HG03439 (cell line): ENCODE data around the gene DLGAP1.

ENCODE experiments used
- ATAC-seq: cut with Tn5 transposase; IDR thresholded peaks from one replicate; pipeline ENCODE4 v1.9.1; 2021; ENCODE audit warnings: mild to moderate bottlenecking, moderate library complexity; ENCODE audit not compliant: unreplicated experiment

The DLGAP1 gene

GRCh38 chr18:4007846-4008245 lies 447.3 kb downstream of the DLGAP1 start:
- ATAC-seq = no peak

DNA sequence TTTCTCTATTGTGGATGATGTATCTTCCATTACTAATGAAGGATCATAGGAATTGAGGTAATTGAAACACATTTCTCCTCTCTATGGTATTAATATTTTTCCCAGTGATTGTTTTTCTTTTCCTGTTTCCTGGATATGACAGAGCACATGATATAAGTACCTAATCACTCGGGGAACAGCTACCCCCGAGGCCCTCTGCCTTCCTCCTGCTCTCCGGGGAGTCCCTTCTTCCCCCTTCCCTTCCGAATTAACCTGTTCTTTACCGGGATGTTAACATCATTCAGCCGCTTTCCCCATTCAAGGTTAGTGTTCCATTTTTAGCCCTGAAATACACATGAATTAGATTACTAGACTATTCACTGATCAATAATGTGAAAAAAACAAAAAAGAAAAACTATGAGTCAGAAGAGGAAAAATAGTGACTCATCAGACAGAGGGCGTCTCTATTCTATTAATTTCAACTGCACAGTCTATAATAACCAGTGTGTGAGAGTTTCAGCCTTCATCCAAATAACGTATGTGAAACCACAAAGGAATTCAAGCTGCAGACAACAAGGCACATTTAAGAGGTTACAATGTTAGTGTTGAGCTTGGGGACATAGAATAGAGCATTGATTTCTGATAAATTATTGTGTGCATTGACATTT lies 450.8 kb downstream of the DLGAP1 start:
- ATAC-seq = no peak

DNA sequence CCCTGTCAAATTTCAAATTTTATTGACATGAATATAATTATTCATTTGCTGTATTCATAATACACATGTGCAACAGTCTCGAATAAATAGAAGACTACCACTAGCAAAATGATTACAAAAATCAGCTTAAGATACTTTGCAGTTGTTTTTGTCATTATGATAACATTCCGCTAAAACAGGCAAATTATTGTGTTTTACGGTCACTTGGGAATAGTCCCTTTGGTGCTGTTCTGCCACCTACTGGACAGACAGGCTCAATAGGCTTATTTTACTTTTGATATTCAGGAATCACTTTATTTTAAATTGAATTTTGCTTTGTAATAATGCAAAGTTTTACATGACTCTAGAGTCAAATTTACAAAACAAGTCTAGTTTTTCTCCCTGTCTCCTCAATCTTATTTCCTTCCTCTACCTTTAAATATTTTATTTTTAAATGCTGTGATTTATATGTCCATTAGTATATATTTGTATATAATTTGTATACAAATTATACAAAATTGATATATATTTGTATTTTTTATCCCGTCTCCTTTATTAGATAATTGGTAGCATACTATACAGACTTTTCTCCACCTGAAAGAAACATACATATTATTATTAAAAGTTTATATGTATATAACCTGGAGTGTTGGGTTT lies 456.3 kb downstream of the DLGAP1 start:
- no peak for ATAC-seq

DNA sequence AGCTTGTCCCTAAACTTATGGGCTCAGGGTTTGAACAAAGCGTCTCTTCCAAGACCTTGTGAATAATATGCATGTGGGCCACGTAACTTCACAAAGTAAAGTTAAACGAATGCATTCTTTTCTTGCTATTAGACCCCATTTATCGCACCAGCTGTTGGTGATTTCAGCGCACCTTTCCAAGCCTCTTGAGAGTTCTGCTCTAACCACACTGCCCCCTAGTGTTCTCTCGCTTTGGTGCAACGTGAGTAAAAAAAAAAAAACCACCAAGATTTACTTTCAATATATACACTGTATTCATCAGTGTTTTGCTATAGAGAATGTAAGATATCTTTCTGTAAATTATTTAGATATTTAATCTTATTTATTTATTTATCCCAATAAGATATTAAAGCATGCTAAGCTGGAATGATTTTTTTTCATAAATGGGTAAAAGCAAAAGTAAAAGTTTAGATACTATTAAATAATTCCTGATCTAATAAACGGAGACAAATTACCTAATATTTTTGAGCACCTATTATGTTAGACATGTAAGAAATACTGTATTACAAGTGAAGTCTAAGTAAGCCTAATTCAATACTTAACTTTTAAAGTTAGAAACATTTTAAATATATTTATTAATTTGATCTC lies 459.5 kb downstream of the DLGAP1 start:
- peak; percentile 70 for ATAC-seq

GRCh38 chr18:3993941-3994687 lies 461.0 kb downstream of the DLGAP1 start:
- ATAC-seq = no peak

DNA sequence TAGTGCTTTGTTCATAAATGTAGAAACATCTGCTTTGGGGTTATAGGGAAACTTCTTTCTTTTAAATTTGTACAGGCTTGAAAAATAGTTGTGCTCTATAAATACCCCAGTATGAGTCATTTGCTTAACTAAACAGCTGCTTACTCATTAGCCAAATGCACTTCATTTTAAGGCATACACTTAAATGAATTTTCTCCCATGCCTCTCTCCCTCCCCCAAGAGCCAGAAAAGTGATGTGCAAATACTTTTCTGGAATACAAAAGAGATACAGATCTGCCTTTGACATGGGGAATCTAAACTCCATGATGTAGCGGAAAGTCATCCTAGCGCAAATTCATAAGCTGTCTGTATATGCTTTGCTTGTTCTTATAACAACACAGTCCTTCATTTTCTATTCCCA lies 469.4 kb downstream of the DLGAP1 start:
- ATAC-seq = no peak

- ATAC-seq = no peak
These were observed 470.1 kb downstream of the DLGAP1 start for GRCh38 chr18:3985020-3985419.

DNA sequence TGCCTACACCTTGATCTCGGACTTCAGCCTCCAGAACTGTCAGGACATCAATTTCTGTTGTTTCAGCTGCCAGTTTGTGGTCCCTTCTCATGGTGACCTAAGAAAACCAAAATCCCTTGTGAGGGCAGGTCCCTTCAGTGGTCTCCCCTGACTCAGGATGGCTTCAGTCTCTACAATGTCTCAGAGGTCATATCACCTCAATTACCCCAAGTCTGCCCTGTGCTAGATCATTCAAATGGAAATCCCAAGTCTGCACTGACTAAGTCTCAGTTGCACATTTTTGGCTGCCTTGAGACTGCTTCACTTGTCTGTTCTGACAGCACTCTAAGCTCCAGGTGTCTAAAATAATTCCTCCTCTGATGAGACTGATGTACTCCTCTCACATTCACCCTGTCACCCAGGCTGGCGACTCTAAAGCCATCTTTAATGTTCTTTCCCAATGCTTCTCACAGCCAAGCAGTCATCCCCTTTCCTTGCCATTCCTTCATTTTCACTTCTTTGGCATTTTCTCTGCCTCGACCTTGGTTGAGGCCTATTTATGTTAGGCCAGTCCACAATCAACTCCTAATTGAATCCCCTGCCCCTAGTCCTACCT lies 470.8 kb downstream of the DLGAP1 start:
- ATAC-seq = no peak

GRCh38 chr18:3983351-3983969 lies 471.6 kb downstream of the DLGAP1 start:
- no peak for ATAC-seq

GRCh38 chr18:3982541-3982940 lies 472.6 kb downstream of the DLGAP1 start:
- ATAC-seq = no peak

DNA sequence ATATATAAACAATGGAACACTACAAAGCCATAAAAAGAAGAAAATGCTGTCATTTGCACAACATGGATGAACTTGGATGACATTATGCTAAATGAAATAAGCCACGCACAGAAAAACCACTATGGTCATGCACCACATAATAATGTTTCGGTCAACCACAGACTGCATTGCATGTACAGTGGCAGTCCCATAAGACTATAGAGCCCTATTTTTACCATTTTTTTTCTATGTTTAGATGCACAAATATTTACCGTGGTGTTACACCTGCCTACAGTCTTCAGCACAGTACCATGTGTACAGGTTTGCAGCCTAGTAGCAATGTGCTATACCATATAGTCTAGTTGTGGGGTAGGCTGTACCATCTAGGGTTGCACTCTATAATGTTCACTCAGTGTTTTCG lies 476.1 kb downstream of the DLGAP1 start:
- no peak for ATAC-seq

DNA sequence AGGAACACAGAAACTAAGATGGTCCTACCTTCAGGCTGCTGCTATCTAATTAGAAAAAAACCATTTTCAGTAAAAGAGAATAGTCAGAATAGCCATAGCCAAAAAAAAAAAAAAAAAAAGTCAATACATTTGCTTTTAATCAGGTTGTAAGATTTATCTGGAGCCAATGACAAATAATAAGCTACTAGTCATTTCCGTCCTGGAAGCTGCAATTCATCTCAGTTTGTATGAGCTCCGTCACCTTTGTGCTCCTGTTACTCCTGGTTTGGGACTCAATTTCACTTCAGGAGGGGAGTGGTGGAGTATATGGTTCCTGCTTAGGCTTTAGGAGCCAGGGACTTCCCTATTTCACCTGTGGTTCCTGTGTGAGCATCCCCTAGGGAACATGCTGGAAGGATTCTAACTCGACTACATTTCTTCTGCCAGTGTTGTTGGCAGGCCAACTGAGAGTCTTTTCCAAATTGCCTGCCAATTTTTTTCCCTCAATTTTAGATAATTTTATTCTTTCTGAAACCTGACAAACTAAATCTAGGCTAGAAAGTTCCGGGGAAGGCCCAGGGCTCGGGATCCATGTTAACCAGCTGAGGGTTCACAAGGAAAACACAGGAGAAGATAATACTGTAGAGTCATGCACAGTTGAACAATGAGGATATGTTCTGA lies 481.8 kb downstream of the DLGAP1 start:
- no peak for ATAC-seq

- ATAC-seq = no peak
These were observed 482.7 kb downstream of the DLGAP1 start for GRCh38 chr18:3972291-3972930.

DNA sequence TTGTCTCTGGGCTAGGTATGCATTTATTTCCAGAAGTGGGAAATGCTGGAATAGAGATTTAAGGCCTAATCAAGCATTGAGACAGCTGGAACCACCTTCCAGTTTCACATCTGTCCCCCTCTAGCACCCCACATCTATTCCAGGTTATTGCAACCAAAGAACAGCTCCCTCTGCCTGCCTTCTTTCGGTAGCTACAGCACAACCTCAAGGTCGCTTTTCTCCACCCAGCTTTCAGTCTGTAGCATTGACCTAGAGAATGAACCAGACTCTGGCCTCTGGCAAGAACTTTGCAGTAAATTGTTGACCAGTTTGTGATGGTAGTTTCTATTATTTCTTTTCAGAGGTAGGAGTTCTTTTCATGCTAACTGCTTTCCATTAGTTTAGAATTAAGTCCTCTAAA lies 484.2 kb downstream of the DLGAP1 start:
- no peak for ATAC-seq

DNA sequence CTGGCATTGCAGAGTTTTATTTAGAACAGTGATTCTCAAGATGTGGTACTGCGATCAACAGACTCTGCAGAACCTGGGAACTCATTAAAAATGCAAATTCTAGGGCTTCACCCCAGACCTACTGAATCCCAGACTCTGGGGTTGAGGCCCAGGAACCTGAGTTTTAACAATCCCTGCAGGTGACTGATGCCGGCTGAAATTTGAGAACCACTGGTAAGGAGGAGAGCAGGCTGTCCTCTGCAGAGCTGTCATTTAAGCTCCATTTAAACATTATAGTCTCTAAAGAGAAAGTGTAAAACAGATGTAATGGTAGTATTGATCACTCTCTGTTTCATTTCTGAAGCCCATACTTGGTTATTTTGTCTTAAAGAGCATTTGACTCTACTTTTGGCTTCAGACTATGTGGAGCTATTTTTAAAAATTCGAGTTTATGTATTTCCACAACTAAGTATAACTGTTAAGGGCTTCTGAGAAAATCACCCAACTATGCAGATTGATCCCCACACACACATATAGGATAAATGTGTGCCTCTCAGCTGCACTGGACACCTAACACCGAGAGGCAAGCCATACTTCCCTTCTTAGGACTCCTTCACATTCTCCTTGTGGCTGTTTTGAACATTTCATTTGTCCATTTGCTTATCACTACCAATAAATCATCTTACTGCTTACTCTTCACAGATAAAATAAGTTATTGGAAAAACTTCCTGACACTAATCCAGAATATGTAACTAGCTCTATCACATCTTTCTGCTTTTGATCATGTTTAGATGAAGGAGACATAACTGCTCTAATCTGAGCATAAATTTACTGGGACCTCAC lies 487.5 kb downstream of the DLGAP1 start:
- no peak for ATAC-seq

DNA sequence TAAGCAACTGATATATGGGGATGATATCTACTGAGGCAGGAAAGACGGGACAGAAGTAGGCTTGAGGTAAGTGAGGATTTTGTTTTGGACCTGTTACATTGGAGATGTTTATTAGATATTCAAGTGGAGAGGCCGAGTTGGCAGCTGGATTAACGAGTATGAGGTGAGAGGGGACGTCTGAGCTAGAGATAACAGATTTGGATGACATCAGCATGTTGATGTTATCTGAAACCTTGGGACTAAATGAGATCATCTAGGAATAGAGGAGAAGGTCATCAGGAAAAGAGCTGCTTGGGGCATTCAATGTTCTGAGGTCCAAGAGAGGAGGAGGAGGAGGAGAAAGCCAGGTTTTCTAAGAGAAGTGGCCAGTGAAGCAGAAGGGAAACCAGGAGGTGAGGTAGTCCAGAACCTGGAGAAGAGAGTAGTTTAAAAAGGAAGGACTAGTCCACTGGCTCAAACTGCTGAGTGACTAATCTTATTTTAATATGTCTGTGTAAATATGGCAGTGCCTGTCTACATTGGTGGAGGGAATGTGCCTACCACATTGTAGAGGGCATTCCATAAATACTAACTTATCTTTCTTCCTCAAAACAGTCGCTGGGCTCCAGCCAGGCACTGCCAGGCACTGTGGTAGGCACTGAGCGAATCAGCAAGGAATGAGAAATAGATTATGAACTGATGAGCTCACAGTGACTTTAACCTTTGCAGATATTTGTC lies 488.3 kb downstream of the DLGAP1 start:
- no peak for ATAC-seq

DNA sequence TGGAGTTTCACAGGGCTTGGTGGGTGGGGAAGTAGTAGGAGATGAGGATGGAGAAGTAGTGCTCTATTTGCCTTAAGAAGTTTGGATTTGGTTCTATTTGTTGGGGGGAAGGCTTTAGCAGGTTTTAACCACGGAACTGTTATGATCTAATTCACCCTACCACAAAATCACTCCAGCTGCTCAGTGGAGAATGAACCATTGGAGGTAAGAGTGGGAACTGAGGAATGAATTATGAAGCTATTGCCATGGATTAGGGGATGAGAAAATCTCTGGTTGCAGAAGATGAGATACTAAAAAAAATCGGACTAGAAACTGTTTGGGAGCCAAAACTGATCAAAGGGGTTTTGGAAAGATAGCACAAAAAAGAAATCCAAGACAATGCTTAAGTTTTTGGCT lies 488.9 kb downstream of the DLGAP1 start:
- ATAC-seq = no peak

DNA sequence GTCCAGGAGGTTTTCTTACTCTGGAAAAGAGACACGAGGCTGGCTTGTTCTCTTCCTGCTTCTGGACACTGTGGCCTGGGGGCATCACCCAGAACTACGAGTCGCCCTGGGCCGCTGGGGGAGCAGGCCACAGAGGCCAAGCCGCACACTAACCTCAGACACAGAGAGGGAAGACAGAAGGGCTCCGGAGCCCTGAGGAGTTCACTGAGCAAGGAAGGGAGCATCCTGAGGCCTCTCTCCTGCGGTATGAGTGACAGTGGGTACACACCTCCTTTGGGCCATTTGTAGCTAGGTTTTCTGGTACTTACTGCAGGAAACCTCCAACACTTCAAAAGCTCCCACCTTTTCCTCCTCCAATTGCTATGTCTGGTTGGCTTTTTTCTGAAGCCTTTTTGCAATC lies 494.1 kb downstream of the DLGAP1 start:
- no peak for ATAC-seq
